HEK293T (cell line): Measurements from ENCODE around the gene TMEM37.

Experiments
- CTCF ChIA-PET: fragments of 350-600 bp; formaldehyde crosslinking; extraction: SDS; loops from one replicate; lab custom pipeline; 2021; ENCODE audit warnings: antibody characterized with exemption, inconsistent platforms; lab: Yijun Ruan, JAX
- POLR2A ChIA-PET: fragments of 350-600 bp; formaldehyde crosslinking; extraction: SDS; loops from one replicate; lab custom pipeline; 2020; ENCODE audit warnings: antibody characterized with exemption, inconsistent platforms; lab: Yijun Ruan, JAX
- DNase-seq: peaks from one replicate; pipeline ENCODE4 v3.0.0; 2012; ENCODE audit warnings: mixed read lengths; ENCODE audit errors: extremely low spot score
- ARNT ChIP-seq: fragments of 450-650 bp; IDR thresholded peaks from 2 replicates; pipeline ENCODE4 v1.6.1; 2017; ENCODE audit warnings: mild to moderate bottlenecking
- BHLHE40 ChIP-seq: fragments of 450-650 bp; IDR thresholded peaks from 2 replicates; pipeline ENCODE4 v1.6.1; 2016; ENCODE audit warnings: mild to moderate bottlenecking, moderate library complexity, borderline replicate concordance
- CTBP1 ChIP-seq: fragments of 450-650 bp; IDR thresholded peaks from 2 replicates; pipeline ENCODE4 v1.6.1; 2016; ENCODE audit warnings: borderline replicate concordance
- ELF4 ChIP-seq: fragments of 450-650 bp; IDR thresholded peaks from 2 replicates; pipeline ENCODE4 v1.6.1; 2017; ENCODE audit warnings: antibody characterized with exemption
- FOXA1 ChIP-seq: fragments of 450-650 bp; IDR thresholded peaks from 2 replicates; pipeline ENCODE4 v1.6.1; 2016; ENCODE audit warnings: mild to moderate bottlenecking
- FOXK2 ChIP-seq: fragments of 450-650 bp; IDR thresholded peaks from 2 replicates; pipeline ENCODE4 v1.6.1; 2016; ENCODE audit warnings: mild to moderate bottlenecking
- FOXM1 ChIP-seq: fragments of 450-650 bp; IDR thresholded peaks from 2 replicates; pipeline ENCODE4 v1.6.1; 2017; ENCODE audit warnings: mild to moderate bottlenecking, borderline replicate concordance
- HDGF ChIP-seq: fragments of 450-650 bp; IDR thresholded peaks from 2 replicates; pipeline ENCODE4 v1.6.1; 2017; ENCODE audit warnings: antibody characterized with exemption, borderline replicate concordance
- L3MBTL2 ChIP-seq: fragments of 450-650 bp; conservative IDR thresholded peaks from 2 replicates; pipeline ENCODE4 v1.6.1; 2016; ENCODE audit warnings: mild to moderate bottlenecking
- LEF1 ChIP-seq: fragments of 450-650 bp; IDR thresholded peaks from 2 replicates; pipeline ENCODE4 v1.6.1; 2017; ENCODE audit warnings: mild to moderate bottlenecking, borderline replicate concordance
- NFRKB ChIP-seq: fragments of 450-650 bp; IDR thresholded peaks from 2 replicates; pipeline ENCODE4 v1.6.1; 2016; ENCODE audit warnings: mild to moderate bottlenecking, moderate library complexity
- SP1 ChIP-seq: fragments of 450-650 bp; IDR thresholded peaks from 2 replicates; pipeline ENCODE4 v1.6.1; 2017
- SUZ12 ChIP-seq: fragments of 450-650 bp; IDR thresholded peaks from 2 replicates; pipeline ENCODE4 v1.6.1; 2016; ENCODE audit warnings: mild to moderate bottlenecking
- TARDBP ChIP-seq: fragments of 450-650 bp; IDR thresholded peaks from 2 replicates; pipeline ENCODE4 v1.6.1; 2016
- ZNF384 ChIP-seq: fragments of 450-650 bp; IDR thresholded peaks from 2 replicates; pipeline ENCODE4 v1.6.1; 2016
- TF ChIP-seq, protein P1 (sequence below): fragments of 450-650 bp; IDR thresholded peaks from 2 replicates; pipeline ENCODE4 v1.6.1; 2016

The TMEM37 gene

GRCh38 chr2:119416299-119416923 is 15.2 kb upstream of the TMEM37 start:
- no peak for DNase-seq
- TF ChIP-seq BHLHE40 (no peak), L3MBTL2 (no peak), ZNF384 (no peak), ARNT (no peak), ELF4 (no peak)
- ChIA-PET CTCF (interaction anchor here (0.7 to 2.5 kb wide), 2 partner anchors 60 to 1941 kb away, joined by 3 to 10 read pairs; no protein-coding TSS in a partner anchor), POLR2A (no interaction called here)

DNA sequence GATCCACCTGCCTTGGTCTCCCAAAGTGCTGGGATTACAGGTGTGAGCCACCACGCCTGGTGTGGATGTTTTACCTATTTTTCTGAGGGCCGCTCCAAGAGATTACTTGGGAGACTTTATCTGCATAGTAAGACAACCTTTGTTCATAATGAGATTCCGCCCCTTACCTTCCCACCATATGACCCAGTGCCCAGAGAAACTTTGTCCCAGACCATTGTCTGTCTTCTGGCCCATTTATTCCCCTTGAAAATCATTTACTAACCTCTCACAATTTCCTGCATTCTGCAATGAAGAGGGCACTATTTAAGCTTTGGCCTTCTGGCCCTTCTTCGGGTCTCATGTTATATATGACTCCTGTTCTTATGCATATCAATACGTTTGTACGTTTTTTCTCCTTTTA is 13.7 kb upstream of the TMEM37 start:
- CTCF ChIA-PET, result no interaction called here
- no peak for DNase-seq
- TF ChIP-seq, protein P1, sequence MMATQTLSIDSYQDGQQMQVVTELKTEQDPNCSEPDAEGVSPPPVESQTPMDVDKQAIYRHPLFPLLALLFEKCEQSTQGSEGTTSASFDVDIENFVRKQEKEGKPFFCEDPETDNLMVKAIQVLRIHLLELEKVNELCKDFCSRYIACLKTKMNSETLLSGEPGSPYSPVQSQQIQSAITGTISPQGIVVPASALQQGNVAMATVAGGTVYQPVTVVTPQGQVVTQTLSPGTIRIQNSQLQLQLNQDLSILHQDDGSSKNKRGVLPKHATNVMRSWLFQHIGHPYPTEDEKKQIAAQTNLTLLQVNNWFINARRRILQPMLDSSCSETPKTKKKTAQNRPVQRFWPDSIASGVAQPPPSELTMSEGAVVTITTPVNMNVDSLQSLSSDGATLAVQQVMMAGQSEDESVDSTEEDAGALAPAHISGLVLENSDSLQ, result no peak
- TF ChIP-seq NFRKB, result no peak
- TF ChIP-seq TARDBP, result no peak
- TF ChIP-seq SUZ12, result no peak
- no peak for TF ChIP-seq CTBP1
- no peak for TF ChIP-seq FOXA1
- POLR2A ChIA-PET, result no interaction called here

- POLR2A ChIA-PET, result no interaction called here
- CTCF ChIA-PET, result no interaction called here
- no peak for DNase-seq
- TF ChIP-seq L3MBTL2 (no peak), ARNT (no peak), SUZ12 (no peak), CTBP1 (no peak), LEF1 (no peak), SP1 (no peak), FOXK2 (no peak), NFRKB (no peak), ZNF384 (no peak), FOXM1 (no peak), ELF4 (no peak), FOXA1 (no peak), TARDBP (no peak), BHLHE40 (no peak), HDGF (no peak)
- TF ChIP-seq, protein P1, result no peak
Measured at GRCh38 chr2:119419065-119419464, 12.6 kb upstream of the TMEM37 start.

- ChIA-PET POLR2A (no interaction called here), CTCF (no interaction called here)
Measured at GRCh38 chr2:119419803-119420508, 11.7 kb upstream of the TMEM37 start.

GRCh38 chr2:119421304-119421703 is 10.3 kb upstream of the TMEM37 start:
- CTCF ChIA-PET, result no interaction called here
- no peak for DNase-seq
- no peak for TF ChIP-seq HDGF
- no peak for TF ChIP-seq TARDBP
- no peak for TF ChIP-seq SP1
- no peak for TF ChIP-seq CTBP1
- no peak for TF ChIP-seq BHLHE40
- TF ChIP-seq ARNT, result no peak
- TF ChIP-seq NFRKB, result no peak
- TF ChIP-seq FOXK2, result no peak
- no peak for TF ChIP-seq ELF4
- TF ChIP-seq SUZ12, result no peak
- no peak for TF ChIP-seq L3MBTL2
- TF ChIP-seq FOXM1, result no peak
- TF ChIP-seq, protein P1, result no peak
- TF ChIP-seq LEF1, result no peak
- no peak for TF ChIP-seq ZNF384
- no peak for TF ChIP-seq FOXA1
- POLR2A ChIA-PET, result no interaction called here

More at GRCh38 chr2:119419803-119420508, 11.7 kb upstream of the TMEM37 start:
- DNase-seq, result no peak
- TF ChIP-seq, protein P1, result no peak
- TF ChIP-seq SP1, result no peak
- TF ChIP-seq LEF1, result no peak
- TF ChIP-seq NFRKB, result no peak
- no peak for TF ChIP-seq ZNF384
- TF ChIP-seq L3MBTL2, result no peak

- CTCF ChIA-PET, result no interaction called here
- TF ChIP-seq L3MBTL2 (no peak), CTBP1 (no peak), SUZ12 (no peak), NFRKB (no peak), FOXA1 (no peak), ARNT (no peak), ELF4 (no peak), HDGF (no peak), SP1 (no peak), FOXK2 (no peak), BHLHE40 (no peak), LEF1 (no peak)
- TF ChIP-seq, protein P1, result no peak
- DNase-seq, result no peak
- POLR2A ChIA-PET, result no interaction called here
Measured at GRCh38 chr2:119421741-119422140, 9.9 kb upstream of the TMEM37 start.
